Esophagus muscularis mucosa (tissue), 3 donors: ENCODE measurements around the gene SHANK3.

Experiments
- CTCF ChIP-seq, 3 experiments: fragments of 200-600 bp in 2 of 3; fragments of 450-650 bp in 1 of 3; sonication (generic) in 2 of 3; IDR thresholded peaks; one replicate each; pipeline ENCODE4 v1.5.1; 2017 to 2019; ENCODE audit warnings: antibody characterized with exemption in 3 of 3, mild to moderate bottlenecking in 2 of 3, moderate library complexity in 1 of 3
- POLR2A ChIP-seq: fragments of 450-650 bp; IDR thresholded peaks from one replicate; pipeline ENCODE4 v1.6.1; 2017; ENCODE audit warnings: antibody characterized with exemption, moderate library complexity, mild to moderate bottlenecking, low read depth
- POLR2AphosphoS5 ChIP-seq, 2 donors: sonication (generic); formaldehyde crosslinking; IDR thresholded peaks; one replicate each; pipeline ENCODE4 v1.6.1; 2017; ENCODE audit warnings: antibody characterized with exemption in 2 of 2

- TF ChIP-seq CTCF (IDR thresholded peaks at IDR 0.05) (no peak), POLR2A (no peak), POLR2AphosphoS5 (IDR thresholded peaks at IDR 0.05) (no peak)
Observed at GRCh38 chr22:50702821-50703725, 30.4 kb downstream of the SHANK3 start.
